ENCODE results near the gene DAGLB. TPM values are rescaled to one million over a fixed set of nuclear protein-coding genes. Genes with fewer than 3 reads are reported as not detected.
A peak's percentile ranks its signal among the peaks of the same experiment; 100 is the strongest.

DAGLB gene, protein sequence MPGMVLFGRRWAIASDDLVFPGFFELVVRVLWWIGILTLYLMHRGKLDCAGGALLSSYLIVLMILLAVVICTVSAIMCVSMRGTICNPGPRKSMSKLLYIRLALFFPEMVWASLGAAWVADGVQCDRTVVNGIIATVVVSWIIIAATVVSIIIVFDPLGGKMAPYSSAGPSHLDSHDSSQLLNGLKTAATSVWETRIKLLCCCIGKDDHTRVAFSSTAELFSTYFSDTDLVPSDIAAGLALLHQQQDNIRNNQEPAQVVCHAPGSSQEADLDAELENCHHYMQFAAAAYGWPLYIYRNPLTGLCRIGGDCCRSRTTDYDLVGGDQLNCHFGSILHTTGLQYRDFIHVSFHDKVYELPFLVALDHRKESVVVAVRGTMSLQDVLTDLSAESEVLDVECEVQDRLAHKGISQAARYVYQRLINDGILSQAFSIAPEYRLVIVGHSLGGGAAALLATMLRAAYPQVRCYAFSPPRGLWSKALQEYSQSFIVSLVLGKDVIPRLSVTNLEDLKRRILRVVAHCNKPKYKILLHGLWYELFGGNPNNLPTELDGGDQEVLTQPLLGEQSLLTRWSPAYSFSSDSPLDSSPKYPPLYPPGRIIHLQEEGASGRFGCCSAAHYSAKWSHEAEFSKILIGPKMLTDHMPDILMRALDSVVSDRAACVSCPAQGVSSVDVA
- 10 to 100 TPM; 14.6 to 19.4 (median 15.2) TPM for polyA plus RNA-seq (ENCODE audit: insufficient read depth in 1 of 5, insufficient read length in 5 of 5, low replicate concordance in 1 of 5)
- long read RNA-seq, donor 1, transcript DAGLB-201 (15 exons, 2,897 nt), result major isoform, 6 of 7 reads
- long read RNA-seq, donor 1, partial matches to known transcripts, result 0 of 7 reads
- long read RNA-seq, donor 1, other reads (novel, unspliced or antisense), result 0 of 7 reads
- long read RNA-seq, donor 2, partial matches to known transcripts, result 0 of 4 reads
- long read RNA-seq, donor 2, other reads (novel, unspliced or antisense), result 0 of 4 reads
- long read RNA-seq, donor 3, partial matches to known transcripts, result 8 of 12 reads
- long read RNA-seq, donor 3, other reads (novel, unspliced or antisense), result 0 of 12 reads
- long read RNA-seq, donor 4, result 0 reads
- long read RNA-seq, donor 5, partial matches to known transcripts, result 0 of 3 reads
- long read RNA-seq, donor 5, other reads (novel, unspliced or antisense), result 0 of 3 reads
- long read RNA-seq, donor 6, transcript DAGLB-201 (15 exons, 2,897 nt), result major isoform, 8 of 11 reads
- long read RNA-seq, donor 6, partial matches to known transcripts, result 0 of 11 reads
- long read RNA-seq, donor 6, other reads (novel, unspliced or antisense), result 0 of 11 reads
- long read RNA-seq, donor 7, partial matches to known transcripts, result 0 of 2 reads
- long read RNA-seq, donor 7, other reads (novel, unspliced or antisense), result 0 of 2 reads
- long read RNA-seq, donor 8, partial matches to known transcripts, result 0 of 1 reads
- long read RNA-seq, donor 8, other reads (novel, unspliced or antisense), result 0 of 1 reads

DNA sequence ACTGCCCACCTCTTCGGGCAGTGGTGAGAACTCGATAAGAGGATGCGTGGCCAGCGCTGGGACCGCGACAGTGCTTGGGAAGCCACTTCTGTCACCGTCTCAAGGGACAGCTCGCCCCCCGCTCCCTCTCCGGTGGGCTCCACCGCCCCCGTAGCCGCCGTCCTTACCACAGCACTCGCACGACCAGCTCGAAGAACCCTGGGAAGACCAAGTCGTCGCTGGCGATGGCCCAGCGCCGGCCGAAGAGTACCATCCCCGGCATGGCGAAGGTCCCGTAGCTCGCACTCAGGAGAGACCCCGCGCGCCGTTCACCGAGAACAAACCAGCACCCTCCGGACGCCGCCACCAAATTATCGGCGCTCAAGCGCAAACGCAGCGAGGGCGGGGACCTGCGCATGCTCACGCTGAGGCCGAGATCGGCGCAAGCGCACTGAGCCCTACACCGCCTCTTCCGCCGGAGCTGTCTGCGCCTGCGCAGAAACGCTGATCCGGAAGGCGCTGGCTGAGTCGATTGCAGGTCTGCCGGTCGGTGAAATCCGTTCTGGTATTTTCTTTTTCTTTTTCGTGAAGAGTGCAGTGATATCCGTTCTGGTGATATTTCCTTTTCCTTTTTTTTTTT, at the start of gene DAGLB:
Gene DAGLB, minus strand, starts transcription at position 374 of the 619 bp plus-strand sequence. Its CDS starts 112 bp downstream, at position 262.
- peak; percentile 95 to 96 for DNase-seq

DNA sequence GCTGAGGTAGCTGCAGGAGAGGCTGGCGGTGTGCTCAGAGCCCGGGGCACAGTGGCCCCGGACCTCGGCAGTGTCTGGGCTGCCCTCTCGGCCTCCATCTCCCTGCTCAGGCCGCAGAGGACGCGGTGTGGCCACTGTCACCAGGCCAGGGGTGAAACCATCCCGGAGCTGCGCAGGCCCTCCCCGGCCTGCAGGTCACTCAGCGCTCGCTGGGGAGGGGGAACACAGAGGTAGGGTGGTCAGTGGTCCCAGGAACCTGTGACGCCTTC, 49.8 kb upstream of the DAGLB start:
- no peak for DNase-seq

DNA sequence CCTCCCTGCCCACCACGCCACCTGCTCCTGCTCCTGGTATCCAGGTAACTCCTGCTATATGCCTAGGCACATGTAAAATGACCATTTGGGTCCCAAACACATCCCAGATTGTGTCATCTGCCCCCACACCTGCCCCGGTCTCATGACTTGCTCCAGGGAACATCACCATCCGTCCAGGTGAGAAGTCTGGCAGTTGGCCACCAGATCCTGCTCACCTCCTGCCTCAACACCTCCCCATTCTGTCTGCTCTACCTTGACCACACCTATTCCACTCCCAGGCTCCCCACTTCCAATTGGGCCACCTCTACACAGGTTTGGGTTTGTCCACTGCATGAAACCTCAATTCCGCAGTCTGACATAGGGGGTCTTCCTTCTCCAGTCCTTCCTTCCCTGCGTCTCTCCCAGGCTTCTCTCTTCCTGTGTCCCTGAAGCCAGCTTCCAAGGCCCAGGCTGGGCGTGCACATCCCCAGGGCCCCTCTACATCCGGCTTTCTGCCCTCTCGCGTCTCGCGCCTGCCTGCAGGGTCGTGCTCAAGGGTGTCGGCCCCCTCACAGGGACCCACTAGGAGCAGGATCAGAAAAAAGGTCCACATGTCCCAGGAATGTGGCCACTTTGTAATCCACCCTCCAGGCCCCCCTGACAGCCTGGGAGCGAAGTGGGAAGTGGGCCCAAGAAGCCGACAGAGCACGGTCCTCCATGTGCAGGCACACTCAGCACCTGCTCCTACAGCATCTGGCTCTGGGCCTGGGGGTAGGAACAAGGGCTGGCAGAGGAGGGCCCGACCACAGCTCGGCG, 49.3 kb upstream of the DAGLB start:
- no peak for DNase-seq

DNA sequence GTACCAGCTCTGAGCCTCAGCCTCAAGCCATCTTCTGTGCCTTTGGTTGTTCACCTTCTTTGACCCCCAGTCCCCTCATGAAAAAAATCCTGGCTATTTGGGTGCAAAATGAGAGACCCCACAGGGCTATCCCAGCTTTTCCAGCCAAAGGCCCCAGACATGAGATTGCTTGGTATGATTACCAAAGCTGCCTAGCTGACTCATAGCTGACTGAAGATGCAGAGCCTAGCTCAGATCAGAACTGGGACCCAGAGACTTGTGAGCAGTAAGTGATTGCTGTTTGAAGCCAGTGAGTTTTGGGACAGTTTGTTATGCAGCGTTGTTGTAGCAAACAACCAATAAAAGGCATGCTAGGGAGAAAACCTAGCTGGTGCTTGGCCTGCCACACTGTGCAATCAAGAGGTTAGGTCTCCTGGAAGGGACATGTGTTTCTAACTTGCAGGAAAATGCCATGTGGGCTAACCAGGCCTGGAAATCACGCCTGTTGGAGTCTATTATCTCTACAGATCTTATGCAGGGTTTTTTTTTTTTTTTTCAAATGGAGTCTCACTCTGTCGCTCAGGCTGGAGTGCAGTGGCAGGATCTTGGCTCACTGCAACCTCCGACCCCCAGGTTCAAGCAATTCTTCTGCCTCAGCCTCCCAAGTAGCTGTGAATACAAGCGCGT, 48.0 kb upstream of the DAGLB start:
- no peak for DNase-seq

DNA sequence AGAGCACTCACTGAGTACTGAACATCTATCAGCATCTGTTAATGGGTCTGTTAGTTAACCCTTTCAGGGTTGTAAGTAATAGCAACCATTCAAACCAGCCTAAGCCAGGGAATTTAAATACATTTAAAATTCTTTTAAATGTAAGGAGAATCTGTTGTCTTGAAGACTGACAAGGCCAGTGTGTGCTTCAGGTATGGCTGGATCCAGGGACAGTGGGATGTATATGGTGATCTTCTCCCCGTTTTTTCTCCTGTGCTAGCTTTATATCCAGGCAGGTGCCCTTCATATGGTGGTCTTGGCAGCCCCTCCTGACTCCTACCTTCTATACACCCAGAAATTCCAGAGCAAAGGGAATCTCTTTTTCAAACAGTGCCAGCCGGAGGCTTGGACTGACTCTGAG, 46.6 kb upstream of the DAGLB start:
- DNase-seq, result no peak

DNA sequence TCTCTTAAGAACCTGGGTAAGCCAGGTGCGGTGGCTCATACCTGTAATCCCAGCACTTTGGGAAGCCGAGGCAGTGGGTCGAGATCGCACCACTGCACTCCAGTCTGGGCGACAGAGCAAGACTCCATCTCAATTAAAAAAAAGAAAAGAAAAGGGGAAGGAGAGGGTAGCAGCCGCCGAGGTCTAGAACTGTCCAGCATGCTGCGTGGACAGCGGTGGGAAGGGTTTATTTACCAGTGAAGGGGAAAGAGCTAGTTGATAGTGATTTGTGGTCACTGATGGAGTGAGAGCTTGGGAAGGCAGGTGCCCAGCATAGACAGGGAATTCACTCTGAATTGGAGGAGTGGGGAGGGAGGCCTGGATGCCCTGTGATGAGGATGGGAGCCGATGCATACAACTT, 43.4 kb upstream of the DAGLB start:
- no peak for DNase-seq

DNA sequence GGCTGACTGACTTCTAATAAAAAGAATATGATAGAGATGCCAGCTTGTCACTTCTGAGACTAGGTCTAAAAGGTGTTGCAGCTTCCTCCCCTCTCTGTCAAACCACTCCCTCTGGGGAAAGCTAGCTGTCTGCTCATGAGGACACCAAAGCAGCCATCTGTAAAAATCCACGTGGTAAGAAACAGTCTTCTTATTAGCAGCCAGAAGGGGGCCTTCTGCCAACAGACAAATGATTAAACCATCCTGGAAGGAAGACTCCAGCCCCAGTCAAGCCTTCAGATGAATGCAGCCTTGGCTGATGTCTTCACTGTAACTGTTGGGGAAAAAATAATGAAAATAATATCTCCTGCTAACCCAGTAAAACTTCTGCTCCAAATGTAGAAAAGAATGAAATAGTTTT, 41.9 kb upstream of the DAGLB start:
- no peak for DNase-seq

DNA sequence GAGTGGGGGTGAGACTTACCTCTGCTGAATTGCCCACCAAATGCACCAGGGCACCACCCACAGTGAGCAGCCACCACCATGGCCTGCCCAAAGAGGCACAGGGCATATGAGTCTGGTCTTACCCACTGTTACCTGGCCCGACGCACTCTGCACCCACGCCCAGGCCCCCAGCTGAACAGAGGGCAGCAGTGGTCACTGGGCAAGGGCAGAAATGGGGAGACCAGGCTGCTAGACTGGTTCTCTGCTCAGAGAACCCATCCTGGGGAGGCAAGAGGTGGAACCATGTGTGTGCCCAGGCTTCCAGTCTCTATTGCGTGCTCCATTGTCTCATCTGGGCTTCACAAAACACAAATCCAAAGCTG, 39.4 kb upstream of the DAGLB start:
- no peak for DNase-seq

DNA sequence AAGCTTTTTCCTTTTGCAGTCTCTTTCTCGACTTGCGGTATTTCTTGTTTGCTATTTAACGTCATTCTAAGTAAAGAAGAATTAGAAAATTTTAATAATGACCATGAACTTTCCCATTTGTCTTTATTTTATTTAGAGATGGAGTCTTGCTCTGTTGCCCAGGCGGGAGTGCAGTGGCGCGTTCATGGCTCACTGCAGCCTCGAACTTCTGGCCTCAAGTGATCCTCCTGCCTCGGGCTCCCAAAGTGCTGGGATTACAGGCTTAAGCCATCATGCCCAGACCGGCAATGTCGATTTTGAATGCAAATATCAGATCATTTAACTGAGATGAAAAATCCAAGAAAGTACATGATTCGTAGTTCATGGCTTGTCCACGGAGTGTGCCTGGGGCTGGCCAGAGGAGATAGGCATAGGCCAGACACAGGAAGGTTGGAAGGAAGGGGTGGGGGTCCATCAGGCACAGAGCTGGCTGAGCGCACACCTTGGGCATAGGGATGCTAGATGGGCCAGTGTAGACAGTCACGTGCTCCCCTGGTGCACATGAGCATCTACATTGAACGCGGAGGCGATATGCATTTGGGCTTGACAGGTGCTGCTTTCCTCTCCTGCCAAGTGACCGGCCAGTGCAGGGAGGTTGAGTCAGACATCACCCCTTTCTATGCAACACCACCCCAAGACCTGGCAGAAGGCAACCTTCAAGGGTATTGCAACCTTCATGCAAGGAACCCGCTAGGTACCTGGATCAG, 38.9 kb upstream of the DAGLB start:
- no peak for DNase-seq

DNA sequence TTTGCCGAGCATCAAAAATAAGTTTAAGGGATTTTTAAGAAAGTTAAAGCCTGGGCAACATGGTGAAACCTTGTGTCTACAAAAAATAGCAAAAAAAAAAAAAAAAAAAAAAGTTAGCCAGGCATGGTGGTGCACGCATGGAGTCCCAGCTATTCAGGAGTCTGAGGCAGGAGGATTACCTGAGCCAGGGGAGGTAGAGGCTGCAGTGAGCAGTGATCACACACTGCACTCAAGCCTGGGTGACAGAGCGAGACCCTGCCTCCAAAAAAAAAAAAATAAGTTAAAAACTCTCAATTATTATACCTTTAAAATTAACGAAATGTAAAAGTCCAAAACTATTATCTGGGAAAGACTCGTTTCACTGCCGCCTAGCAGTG, 35.0 kb upstream of the DAGLB start:
- no peak for DNase-seq

DNA sequence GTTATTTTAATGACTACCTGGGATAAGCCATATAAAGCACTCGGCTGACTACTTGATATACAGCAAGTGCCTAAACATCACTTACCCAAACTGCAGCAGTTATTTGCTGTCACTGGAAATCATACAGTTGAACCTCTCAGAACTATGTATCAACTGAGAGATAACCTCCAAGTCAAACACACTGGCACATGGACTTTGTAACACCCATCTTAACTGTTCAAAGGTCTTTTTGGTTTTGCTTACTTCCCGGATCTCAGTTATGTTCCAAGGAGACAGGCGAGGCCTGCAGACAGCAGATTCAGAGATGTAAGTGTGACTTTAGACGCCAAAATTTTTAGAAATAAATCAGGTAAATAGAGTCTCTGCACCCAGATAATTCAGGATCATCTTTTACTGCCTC, 34.6 kb upstream of the DAGLB start:
- DNase-seq, result no peak

DNA sequence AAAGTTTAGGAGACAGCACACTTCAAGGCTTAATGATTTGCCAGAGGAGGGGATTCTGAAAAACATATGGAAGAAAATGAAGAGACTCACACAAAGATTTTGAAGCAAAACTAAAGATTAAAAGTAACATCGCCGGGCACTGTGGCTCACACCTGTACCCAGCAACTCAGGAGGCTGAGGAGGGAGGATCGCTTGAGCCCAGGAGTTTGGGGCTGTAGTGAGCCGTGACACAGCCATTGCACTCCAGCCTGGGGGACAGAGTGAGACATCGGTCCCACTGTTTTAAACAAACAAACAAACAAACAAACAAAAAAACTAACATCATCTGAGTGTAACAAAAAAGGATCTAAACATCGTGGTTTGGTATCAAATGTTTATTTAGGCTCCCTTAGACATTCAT, 33.7 kb upstream of the DAGLB start:
- DNase-seq, result no peak

DNA sequence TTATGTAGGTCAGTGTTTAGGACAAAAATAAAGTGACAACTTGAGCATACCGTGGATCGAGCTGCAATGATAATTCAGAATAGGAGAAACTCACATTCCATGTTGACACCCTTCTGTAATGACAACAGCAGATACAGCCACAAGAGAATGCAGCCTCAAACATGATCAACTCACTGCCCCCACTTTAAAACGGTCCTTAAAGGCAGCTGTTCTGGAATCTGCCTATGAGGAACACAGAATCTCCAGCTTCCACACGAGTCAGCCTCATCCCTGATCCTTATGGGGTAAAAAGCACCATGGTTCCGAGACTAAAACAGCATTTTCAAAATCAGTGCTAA, 32.5 kb upstream of the DAGLB start:
- DNase-seq, result no peak

DNA sequence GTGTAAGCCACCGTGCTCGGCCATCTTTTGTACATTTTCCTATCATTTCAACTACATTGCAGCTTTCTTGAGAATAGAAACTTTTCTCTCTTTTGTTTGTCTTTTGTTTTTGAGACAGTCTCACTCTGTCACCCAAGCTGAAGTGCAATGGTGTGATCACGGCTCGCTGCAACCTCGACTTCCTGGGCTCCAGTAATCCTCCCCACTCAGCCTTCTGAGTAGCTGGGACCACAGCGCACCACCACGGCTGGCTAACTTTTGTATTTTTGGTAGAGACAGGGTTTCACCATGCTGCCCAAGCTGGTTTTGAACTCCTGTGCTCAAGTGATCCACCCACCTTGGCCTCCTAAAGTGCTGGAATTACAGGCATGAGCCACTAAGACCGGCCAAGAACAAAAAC, 31.3 kb upstream of the DAGLB start:
- DNase-seq, result no peak

DNA sequence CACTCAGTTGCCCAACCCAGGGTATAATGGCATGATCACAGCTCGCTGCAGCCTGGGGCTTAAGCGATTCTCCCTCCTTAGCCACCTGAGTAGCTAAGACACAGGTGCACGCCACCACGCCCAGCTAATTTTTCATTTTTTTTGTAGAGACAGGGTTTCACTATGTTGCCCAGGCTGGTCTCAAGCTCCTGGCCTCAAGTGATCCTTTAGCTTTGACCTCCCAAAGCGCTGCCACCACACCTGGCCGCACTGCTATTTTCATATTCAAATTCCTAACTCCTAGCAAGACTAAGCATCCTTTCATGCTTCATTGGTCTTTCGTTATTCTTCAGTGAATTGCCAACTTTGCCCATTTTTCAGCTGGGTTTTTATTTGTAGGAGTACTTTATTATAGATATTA, 30.4 kb upstream of the DAGLB start:
- DNase-seq, result no peak

DNA sequence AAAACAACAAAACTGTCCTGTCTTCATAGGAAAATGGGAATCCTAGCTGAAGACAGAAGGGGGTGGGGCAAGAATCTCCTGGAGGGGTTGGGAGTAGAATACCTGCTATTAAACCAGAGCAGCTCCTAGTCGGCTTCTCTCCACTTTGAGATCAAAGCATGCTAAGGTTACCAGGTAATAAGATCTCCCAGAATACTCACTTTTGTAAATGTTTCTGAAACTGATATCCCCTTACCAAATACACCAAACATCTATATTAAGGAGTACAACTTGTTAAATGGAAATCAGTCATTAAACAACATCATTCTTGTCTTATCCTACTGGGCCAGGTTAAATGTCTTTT, 29.5 kb upstream of the DAGLB start:
- DNase-seq, result no peak

DNA sequence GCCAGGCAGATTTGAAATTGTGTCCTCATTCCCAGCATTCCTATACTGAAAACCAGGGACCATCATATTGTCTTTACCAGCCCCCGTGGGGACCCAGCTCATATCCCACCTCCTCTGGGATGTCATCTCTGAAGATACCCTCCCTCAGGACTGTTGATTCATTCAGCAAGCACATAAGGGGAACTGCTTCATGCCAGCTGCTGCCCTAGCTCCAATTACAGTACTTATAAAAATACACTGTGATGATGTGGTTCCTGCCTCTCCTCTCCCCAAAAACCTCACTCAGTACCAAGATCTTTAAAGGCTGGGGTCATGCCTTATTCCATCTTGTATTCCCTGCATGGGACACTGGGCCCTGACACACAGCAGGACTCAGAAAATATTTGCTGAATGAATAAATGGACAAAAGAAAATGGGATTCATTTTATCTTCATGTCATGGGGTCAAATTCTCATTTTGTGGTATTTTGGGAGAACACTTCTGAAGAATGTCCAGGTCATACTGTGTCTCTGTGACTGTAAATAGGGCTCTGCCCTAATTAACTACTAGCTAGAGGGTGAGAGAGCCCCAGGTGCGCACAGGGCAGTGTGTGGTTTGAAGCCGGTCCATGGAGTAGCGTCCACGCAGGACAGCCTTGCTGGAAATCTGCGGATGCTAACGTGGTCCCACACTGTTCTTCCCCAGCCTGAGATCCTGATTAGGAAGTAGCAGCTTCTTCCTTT, 29.0 kb upstream of the DAGLB start:
- no peak for DNase-seq

DNA sequence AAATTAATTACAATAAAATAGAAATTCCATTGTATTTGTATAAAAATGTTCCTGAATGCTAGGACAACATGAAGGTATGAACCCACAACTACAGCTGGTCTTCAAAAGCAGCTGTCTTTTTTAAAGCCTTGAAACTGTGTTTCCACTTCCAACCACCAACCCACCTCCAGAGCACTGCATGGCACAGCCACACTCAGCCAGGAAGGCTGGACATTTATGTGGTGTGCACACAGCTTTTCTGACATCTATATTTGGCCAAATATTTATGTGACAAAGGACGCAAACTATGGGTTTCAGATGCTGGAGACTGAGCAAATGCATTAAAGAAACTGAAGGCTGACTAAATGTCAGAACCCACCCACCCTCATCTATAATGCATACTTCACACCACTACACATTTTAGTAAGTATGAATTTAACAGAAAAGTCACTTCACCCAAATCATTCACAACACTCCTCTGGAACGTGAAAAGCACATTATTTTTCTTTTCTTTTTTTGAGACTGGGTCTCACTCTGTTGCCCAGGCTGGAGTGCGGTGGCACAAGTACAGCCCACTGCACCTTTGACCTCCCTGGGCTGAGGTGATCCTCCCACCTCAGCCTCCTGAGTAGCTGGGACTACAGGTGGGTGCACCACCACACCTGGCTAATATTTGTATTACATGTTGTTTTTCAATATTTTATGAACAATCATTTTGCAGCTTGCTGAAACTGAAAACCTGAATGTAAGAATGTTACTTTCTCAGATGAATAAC, 27.9 kb upstream of the DAGLB start:
- DNase-seq, result no peak

Measured in right lung (tissue), 10 donors.